HPDE6-E6E7 (cell line): ENCODE results near the gene GANC.

Experiments used
- DNase-seq: peaks from one replicate; pipeline ENCODE4 v3.0.0; 2011; ENCODE audit warnings: missing footprints; ENCODE audit errors: extremely low spot score

The GANC gene

GRCh38 chr15:42375941-42376340, 102.9 kb downstream of the GANC start:
- no peak for DNase-seq

- no peak for DNase-seq
These were observed 105.0 kb downstream of the GANC start for GRCh38 chr15:42378011-42378410.

GRCh38 chr15:42384597-42384996, 111.6 kb downstream of the GANC start:
- DNase-seq: no peak

- DNase-seq: peak; percentile 46
These were observed 112.4 kb downstream of the GANC start for GRCh38 chr15:42385206-42385979.

DNA sequence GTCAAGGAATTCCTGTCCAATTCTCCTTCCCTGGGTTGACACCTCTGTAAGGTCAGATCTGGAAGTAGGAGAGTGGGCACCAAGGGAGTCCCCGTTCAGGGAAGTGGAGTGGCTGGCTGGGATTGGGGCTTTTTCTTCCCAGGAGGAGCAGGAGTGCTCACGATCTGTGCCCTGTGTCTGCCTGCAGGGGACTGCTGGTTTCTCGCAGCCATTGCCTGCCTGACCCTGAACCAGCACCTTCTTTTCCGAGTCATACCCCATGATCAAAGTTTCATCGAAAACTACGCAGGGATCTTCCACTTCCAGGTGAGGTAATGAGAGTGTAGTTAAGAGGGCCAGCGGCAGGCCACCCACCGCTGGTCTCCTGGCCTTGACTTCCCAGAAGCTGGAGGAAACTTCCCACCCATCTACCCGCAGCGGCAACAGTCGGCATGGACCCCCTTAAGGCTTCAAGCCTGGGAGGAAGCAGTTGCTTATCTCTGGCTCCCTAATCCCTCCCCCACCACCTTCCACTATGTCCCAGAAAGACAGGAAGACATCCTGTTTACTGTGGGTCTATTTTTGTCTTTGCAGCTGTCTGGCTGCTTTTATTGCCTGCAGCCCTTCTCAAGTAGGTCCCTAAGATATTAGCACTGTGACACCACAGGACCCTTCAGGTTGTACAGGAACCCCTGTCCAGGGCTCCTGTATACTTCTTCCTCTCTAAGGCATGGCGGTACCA, 113.1 kb downstream of the GANC start:
- no peak for DNase-seq

DNA sequence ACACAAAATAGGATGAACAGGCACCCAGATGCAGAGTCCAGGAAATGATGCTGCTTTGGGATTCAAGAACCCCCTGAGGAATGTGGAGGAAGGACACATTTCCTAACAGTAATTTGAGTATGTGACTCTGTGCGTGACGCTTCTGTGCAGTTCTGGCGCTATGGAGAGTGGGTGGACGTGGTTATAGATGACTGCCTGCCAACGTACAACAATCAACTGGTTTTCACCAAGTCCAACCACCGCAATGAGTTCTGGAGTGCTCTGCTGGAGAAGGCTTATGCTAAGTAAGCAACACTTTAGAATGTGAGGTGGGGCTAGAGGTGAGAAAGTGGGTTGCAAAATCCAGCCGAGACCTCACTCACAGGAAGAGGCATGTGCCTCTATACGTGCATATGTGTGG, 114.6 kb downstream of the GANC start:
- no peak for DNase-seq

DNA sequence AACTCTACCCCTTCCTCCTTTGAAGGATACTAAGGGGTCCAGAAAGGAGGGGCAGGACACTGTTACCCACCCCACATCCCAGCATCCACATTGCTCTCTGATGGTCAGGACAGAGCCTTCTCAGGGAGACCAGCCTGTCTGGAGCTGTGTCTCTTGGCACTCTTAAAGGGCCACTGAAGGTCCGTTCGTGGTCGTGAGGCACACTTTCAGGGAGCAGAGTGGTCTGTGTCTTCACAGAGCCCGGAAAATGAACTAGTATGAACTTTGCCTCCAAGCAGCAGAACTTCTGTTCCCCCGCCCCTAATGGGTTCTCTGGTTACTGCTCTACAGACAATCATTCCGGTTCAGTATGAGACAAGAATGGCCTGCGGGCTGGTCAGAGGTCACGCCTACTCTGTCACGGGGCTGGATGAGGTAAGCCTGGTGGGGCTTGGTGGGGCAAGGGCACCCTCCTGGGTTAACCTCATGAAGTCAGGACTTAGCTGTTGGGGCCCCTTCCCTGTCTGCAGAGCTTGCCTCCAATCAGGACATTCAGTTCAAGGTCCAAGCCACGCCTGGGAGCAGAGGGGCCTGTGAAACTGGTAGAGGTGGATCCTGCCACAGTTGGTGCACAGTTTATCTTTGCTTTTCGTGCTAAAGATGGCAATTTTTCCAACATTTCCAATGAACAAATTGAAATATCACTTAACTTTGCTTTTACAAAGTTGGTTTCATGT, 119.5 kb downstream of the GANC start:
- no peak for DNase-seq

DNA sequence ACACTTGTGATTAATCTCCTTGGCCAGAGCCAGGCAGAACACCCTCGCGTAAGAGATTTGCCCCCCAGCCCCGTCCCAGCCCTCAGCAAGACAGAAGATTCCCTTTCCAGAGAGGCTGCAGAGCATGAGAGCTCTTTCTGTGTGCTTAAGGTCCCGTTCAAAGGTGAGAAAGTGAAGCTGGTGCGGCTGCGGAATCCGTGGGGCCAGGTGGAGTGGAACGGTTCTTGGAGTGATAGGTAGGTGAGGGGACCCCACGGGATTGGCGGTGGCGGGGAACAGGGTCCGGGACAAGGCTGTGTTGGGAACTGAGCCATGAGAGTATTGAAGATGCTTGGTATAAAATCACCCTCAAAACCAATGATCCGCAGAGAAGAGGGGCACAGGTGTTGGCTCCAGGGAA, 121.1 kb downstream of the GANC start:
- DNase-seq: no peak

- no peak for DNase-seq
These were observed 122.8 kb downstream of the GANC start for GRCh38 chr15:42395838-42396237.

DNA sequence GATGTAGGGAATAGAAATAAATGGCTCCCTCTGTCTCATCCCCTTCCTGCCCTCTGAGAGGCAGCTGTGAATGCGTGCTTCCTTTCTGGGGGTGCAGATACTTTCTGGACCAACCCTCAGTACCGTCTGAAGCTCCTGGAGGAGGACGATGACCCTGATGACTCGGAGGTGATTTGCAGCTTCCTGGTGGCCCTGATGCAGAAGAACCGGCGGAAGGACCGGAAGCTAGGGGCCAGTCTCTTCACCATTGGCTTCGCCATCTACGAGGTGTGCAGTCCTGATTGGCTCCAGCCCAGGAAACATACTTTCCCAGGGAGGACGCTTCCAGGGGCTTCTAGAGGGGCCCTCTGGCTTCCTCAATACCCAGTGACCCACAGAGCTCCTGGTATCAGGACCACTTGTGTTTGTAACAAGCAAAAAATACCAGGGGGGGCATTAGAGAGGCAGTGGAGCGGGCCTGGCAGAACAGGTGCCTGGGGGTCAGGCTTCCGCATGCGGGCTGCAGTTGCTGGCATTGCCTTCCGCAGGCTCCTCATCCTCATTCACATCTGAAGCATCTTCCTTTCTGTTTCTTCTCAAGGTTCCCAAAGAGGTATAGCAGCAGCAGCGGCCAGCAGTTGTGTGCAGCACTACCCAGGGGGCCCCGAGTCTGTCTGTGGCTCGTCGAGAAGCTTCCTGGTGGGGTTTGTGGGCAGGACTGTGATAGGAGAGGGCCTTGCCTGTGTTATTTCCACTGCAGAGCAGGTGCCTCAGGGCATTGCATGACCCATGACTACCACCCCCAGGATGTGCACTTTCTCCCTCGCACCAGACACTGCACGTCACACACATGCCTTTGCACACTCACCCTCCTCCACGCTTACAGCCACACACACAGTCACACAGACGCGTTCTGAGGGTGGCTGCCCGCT, 128.8 kb downstream of the GANC start:
- no peak for DNase-seq

GRCh38 chr15:42402455-42403205, 129.6 kb downstream of the GANC start:
- DNase-seq: no peak

DNA sequence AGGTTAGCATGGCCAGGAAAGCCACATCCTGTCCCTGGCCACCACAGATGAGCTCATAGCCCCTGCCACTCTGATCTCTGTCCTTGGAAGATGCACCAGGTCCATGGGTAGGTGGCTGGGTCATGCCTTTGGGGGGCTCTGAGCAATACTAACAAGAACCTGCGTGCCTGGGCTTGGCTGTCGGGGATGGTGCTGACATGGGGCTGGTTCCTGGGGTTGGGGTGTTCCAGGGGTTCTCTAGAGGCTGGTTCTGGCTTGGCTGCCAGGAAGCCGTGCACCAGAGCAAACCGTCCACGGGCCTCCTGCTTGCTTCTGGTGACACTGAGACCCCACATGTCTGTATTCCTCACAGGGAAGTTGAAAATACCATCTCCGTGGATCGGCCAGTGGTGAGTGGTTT, 130.4 kb downstream of the GANC start:
- DNase-seq: no peak

DNA sequence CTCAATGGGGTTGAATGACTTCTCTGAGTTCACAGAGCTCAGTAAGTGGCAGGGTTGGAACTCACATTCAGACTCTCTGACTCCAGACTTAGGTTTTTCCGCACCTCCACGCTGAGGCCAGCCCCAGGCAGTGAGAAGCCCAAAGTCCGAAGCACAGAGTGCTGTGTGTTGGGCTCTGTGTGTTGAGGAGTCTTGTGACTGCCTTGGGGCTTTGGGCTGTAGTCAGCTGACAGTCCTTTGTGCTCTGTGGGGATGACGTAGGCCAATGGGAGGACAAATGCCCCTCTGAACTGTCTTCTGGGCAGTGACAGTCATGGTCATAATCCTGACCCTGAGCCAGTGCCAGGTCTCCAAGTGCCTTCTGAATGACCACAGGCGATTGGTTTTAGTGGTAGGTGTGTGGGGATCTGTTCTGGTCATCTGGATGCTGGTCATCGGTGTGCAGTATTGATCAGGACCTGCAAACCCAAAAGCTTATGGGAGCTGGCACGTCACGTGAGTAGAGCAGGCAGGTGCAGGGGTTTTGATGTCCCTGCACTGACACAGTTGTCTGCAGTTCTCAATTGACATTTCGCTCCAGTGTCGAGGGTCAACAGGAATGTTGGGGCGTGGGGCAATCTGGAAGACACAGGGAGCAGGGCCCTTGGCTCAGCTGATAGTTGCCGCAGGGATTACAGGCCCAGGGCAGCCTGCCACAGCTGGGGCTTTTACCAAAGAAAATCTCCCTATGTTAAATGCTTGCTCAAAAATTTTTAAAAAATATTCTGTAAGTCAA, 131.6 kb downstream of the GANC start:
- DNase-seq: no peak

DNA sequence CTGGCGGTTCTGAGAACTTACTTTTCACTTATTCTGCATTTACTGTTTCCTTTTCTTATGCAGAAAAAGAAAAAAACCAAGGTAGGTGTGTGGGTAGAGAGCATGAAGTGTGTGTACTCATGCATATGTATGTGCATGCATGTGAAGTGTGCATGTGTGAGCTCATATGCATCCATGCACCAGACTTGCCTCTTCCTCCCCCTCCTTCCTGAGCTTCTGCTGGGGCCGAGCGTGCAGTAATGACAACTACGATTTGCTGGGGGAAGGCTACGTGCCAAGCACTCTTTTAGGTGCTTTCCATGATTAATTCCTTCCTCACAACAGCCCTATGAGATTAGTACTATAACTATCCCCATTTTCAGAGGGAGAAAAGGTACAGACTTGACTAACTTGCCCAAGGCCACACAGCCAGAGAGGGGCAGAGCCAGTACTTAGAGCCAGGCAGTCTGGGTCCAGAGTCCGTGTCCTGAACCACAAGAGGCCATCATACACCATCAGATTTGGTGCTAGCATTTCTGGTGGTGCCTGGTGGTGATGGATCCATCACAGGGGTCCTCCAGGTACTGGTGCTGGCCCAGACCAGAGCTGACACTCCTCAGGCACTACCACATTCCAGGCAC, 133.0 kb downstream of the GANC start:
- no peak for DNase-seq
